Measurements from ENCODE around the gene TIAM2.

- TF ChIP-seq CTCF (IDR thresholded peaks at IDR 0.05) (no peak), EP300 (IDR thresholded peaks at IDR 0.05) (no peak), POLR2A (IDR thresholded peaks at IDR 0.05) (no peak)
Observed at GRCh38 chr6:155038104-155038503, 43.0 kb downstream of the TIAM2 start.

All from upper lobe of left lung (tissue), 4 donors.